ENCODE measurements around the gene TMEM220.

TMEM220 gene

GRCh38 chr17:10729334-10730193 is at the start of gene TMEM220:
TMEM220 (minus strand) TSS chr17:10730023; CDS start chr17:10729851, 172 bp downstream.
- peak; percentile 73 for DNase-seq

GRCh38 chr17:10779609-10780008 is 49.8 kb upstream of the TMEM220 start:
- DNase-seq = no peak

GRCh38 chr17:10777890-10778289 is 48.1 kb upstream of the TMEM220 start:
- DNase-seq = no peak

- DNase-seq = no peak
Observed at GRCh38 chr17:10777131-10777807, 47.4 kb upstream of the TMEM220 start.

- no peak for DNase-seq
Observed at GRCh38 chr17:10776381-10776780, 46.6 kb upstream of the TMEM220 start.

GRCh38 chr17:10775740-10776356 is 46.0 kb upstream of the TMEM220 start:
- DNase-seq = no peak

- no peak for DNase-seq
Observed at GRCh38 chr17:10775058-10775457, 45.2 kb upstream of the TMEM220 start.

- DNase-seq = no peak
Observed at GRCh38 chr17:10773391-10773790, 43.6 kb upstream of the TMEM220 start.

- DNase-seq = no peak
Observed at GRCh38 chr17:10772425-10773380, 42.9 kb upstream of the TMEM220 start.

- DNase-seq = no peak
Observed at GRCh38 chr17:10771148-10771547, 41.3 kb upstream of the TMEM220 start.

GRCh38 chr17:10769840-10770239 is 40.0 kb upstream of the TMEM220 start:
- no peak for DNase-seq

- no peak for DNase-seq
Observed at GRCh38 chr17:10768750-10769251, 39.0 kb upstream of the TMEM220 start.

- no peak for DNase-seq
Observed at GRCh38 chr17:10767232-10767631, 37.4 kb upstream of the TMEM220 start.

GRCh38 chr17:10762037-10762436 is 32.2 kb upstream of the TMEM220 start:
- no peak for DNase-seq

- no peak for DNase-seq
Observed at GRCh38 chr17:10761281-10761680, 31.5 kb upstream of the TMEM220 start.

GRCh38 chr17:10758062-10758461 is 28.2 kb upstream of the TMEM220 start:
- no peak for DNase-seq

GRCh38 chr17:10757647-10758046 is 27.8 kb upstream of the TMEM220 start:
- no peak for DNase-seq

- DNase-seq = no peak
Observed at GRCh38 chr17:10757067-10757466, 27.2 kb upstream of the TMEM220 start.

- no peak for DNase-seq
Observed at GRCh38 chr17:10756619-10757018, 26.8 kb upstream of the TMEM220 start.

- DNase-seq = no peak
Observed at GRCh38 chr17:10756185-10756584, 26.4 kb upstream of the TMEM220 start.

- no peak for DNase-seq
Observed at GRCh38 chr17:10755592-10756127, 25.8 kb upstream of the TMEM220 start.
